IPS-18c (cell line): Measurements from ENCODE around the gene PPL.
"Not testable (repeated sequence)": the region's sequence is repeated elsewhere in the genome, so short reads cannot be mapped to it uniquely, and the experiment has no call there.

Experiments used
- H3K4me3 ChIP-seq: 2 replicates; pipeline ENCODE4 v1.7.0; 2013; ENCODE audit warnings: low read depth, mild to moderate bottlenecking, low read length, moderate library complexity; ENCODE audit not compliant: insufficient read depth
- H3K9me3 ChIP-seq: one replicate; pipeline ENCODE4 v1.6.1; 2013; ENCODE audit warnings: mild to moderate bottlenecking, low read length, moderate library complexity; ENCODE audit not compliant: control insufficient read depth, insufficient read depth

PPL gene

GRCh38 chr16:4962716-4963115, 25.8 kb upstream of the PPL start:
- no peaks in the 10 kb centered on the region for H3K9me3 ChIP-seq

GRCh38 chr16:4960579-4960978, 23.6 kb upstream of the PPL start:
- no peaks in the 10 kb centered on the region for H3K9me3 ChIP-seq
- no peak overlapping the region for H3K4me3 ChIP-seq

More at GRCh38 chr16:4962716-4963115, 25.8 kb upstream of the PPL start:
- no peak overlapping the region for H3K4me3 ChIP-seq

GRCh38 chr16:4958510-4959438, 21.8 kb upstream of the PPL start:
- Histone ChIP-seq H3K9me3 (no peaks in the 10 kb centered on the region), H3K4me3 (peak overlapping the region; percentile 32)

GRCh38 chr16:4957720-4958509, 21.0 kb upstream of the PPL start, which contains the start of gene SEC14L5:
TSS of gene SEC14L5 (plus strand) at chr16:4958330. CDS start at chr16:4959324, 994 bp downstream.
- Histone ChIP-seq H3K4me3 (peak within 1 kb of the TSS; percentile 56), H3K9me3 (no peaks in the 10 kb centered on the region)

GRCh38 chr16:4957420-4957719, 20.4 kb upstream of the PPL start:
- H3K9me3 ChIP-seq: no peaks in the 10 kb centered on the region
- peak overlapping the region; percentile 56 for H3K4me3 ChIP-seq

GRCh38 chr16:4954714-4955113, 17.8 kb upstream of the PPL start:
- no peak overlapping the region for H3K4me3 ChIP-seq
- H3K9me3 ChIP-seq: no peaks in the 10 kb centered on the region

- not testable (repeated sequence) for H3K4me3 ChIP-seq, H3K9me3 ChIP-seq
Measured at GRCh38 chr16:4951583-4951982, 14.6 kb upstream of the PPL start.

GRCh38 chr16:4949986-4950385, 13.0 kb upstream of the PPL start:
- Histone ChIP-seq H3K4me3 (no peak overlapping the region), H3K9me3 (no peaks in the 10 kb centered on the region)

GRCh38 chr16:4948903-4949766, 12.2 kb upstream of the PPL start:
- Histone ChIP-seq H3K4me3 (no peak overlapping the region), H3K9me3 (no peaks in the 10 kb centered on the region)

GRCh38 chr16:4947722-4948503, 11.0 kb upstream of the PPL start:
- Histone ChIP-seq H3K9me3 (no peaks in the 10 kb centered on the region), H3K4me3 (no peak overlapping the region)

GRCh38 chr16:4946917-4947316, 10.0 kb upstream of the PPL start:
- no peak overlapping the region for H3K4me3 ChIP-seq

GRCh38 chr16:4945560-4946502, 8.9 kb upstream of the PPL start:
- H3K4me3 ChIP-seq: no peak overlapping the region
- H3K9me3 ChIP-seq: no peaks in the 10 kb centered on the region

More at GRCh38 chr16:4946917-4947316, 10.0 kb upstream of the PPL start:
- no peaks in the 10 kb centered on the region for H3K9me3 ChIP-seq

- no peak overlapping the region for H3K4me3 ChIP-seq
- H3K9me3 ChIP-seq: no peaks in the 10 kb centered on the region
Measured at GRCh38 chr16:4944333-4945281, 7.7 kb upstream of the PPL start.

GRCh38 chr16:4942481-4942880, 5.5 kb upstream of the PPL start:
- no peaks in the 10 kb centered on the region for H3K9me3 ChIP-seq

GRCh38 chr16:4940719-4941118, 3.8 kb upstream of the PPL start:
- no peak overlapping the region for H3K4me3 ChIP-seq
- H3K9me3 ChIP-seq: no peaks in the 10 kb centered on the region

More at GRCh38 chr16:4942481-4942880, 5.5 kb upstream of the PPL start:
- no peak overlapping the region for H3K4me3 ChIP-seq
